ENCODE data around the gene DIPK1C.

DNA sequence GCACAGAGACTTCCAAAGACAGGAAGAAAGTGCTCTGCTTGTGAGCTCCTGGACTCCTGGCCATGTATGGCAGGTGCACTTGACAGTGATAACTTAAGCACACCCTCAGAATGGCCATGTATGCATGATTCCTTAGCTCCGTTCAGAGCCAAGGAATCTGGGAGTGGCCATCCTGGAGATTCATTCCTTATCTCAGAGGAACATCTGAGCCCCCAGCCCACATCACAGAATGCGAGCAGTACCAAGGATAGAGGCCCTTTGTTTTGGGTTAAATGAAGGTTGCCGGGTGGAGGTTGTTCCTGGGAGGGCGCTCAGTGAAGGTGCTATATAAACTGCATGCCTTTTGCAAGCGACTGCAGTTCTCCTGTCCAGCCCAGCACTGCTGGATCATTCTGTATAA, 26.9 kb downstream of the DIPK1C start:
- no peak for TF ChIP-seq CEBPB (IDR thresholded peaks at IDR 0.05; ENCODE audit: low read depth, low read length)
- TF ChIP-seq, protein P1, sequence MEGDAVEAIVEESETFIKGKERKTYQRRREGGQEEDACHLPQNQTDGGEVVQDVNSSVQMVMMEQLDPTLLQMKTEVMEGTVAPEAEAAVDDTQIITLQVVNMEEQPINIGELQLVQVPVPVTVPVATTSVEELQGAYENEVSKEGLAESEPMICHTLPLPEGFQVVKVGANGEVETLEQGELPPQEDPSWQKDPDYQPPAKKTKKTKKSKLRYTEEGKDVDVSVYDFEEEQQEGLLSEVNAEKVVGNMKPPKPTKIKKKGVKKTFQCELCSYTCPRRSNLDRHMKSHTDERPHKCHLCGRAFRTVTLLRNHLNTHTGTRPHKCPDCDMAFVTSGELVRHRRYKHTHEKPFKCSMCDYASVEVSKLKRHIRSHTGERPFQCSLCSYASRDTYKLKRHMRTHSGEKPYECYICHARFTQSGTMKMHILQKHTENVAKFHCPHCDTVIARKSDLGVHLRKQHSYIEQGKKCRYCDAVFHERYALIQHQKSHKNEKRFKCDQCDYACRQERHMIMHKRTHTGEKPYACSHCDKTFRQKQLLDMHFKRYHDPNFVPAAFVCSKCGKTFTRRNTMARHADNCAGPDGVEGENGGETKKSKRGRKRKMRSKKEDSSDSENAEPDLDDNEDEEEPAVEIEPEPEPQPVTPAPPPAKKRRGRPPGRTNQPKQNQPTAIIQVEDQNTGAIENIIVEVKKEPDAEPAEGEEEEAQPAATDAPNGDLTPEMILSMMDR (conservative IDR thresholded peaks at IDR 0.05; ENCODE audit: low read depth, low read length), result no peak
- no peak for TF ChIP-seq POLR2A (IDR thresholded peaks at IDR 0.05; ENCODE audit: low read depth, low read length)
- TF ChIP-seq RFX5 (IDR thresholded peaks at IDR 0.05; ENCODE audit: low read depth, low read length), result no peak
- TF ChIP-seq SMC3 (IDR thresholded peaks at IDR 0.05; ENCODE audit: low read depth, low read length), result no peak
- TF ChIP-seq RAD21 (IDR thresholded peaks at IDR 0.05; ENCODE audit: low read length), result no peak
- TF ChIP-seq, protein P2, sequence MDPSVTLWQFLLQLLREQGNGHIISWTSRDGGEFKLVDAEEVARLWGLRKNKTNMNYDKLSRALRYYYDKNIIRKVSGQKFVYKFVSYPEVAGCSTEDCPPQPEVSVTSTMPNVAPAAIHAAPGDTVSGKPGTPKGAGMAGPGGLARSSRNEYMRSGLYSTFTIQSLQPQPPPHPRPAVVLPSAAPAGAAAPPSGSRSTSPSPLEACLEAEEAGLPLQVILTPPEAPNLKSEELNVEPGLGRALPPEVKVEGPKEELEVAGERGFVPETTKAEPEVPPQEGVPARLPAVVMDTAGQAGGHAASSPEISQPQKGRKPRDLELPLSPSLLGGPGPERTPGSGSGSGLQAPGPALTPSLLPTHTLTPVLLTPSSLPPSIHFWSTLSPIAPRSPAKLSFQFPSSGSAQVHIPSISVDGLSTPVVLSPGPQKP (IDR thresholded peaks at IDR 0.05; ENCODE audit: borderline replicate concordance, low read depth, low read length), result no peak
- no peak for TF ChIP-seq BHLHE40 (IDR thresholded peaks at IDR 0.05; ENCODE audit: low read depth, low read length)
- TF ChIP-seq RCOR1 (IDR thresholded peaks at IDR 0.05; ENCODE audit: insufficient replicate concordance, low read length), result no peak
- no peak for TF ChIP-seq MAFK (IDR thresholded peaks at IDR 0.05; ENCODE audit: low read depth, low read length)

Data from IMR-90 (cell line).